NCI-H524 treated with DMSO at 0.1 percent for 48 hours (cell line): Measurements from ENCODE around the gene MGRN1.

Source experiments
- DNase-seq: peaks from one replicate; lab custom pipeline; 2025; lab: John Stamatoyannopoulos, UW

The MGRN1 gene

GRCh38 chr16:4654011-4654963 is 29.7 kb downstream of the MGRN1 start:
- DNase-seq = no peak

DNA sequence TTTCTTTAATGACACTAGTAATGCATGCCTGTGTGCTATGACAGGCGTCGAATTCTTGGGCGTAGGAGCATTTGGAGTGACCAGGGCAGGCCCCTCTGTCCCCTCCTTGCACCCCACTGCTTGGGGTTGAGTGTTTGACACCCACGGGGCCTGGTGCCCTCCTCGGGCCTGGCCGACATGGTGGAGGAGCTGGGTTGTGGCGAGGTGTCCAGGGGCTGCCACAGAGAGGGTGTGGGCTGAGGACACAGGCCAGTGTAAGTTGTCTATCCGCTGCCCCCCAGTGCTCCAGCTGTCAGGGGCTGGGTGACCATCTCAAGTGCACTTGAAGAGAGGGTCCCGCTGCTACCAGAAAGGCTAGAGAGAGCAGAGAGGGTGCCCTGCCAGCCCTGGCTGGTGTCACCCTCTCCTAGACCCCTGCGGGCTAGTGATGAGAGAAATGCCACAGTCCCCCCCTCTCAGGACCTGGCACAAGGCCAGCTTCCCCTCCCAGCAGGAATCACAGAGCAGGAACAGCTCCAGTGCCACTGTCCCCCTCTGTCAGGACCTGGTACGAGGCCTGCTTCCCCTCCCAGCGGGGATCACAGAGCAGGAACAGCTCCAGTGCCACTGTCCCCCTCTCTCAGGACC is 30.5 kb downstream of the MGRN1 start:
- no peak for DNase-seq

DNA sequence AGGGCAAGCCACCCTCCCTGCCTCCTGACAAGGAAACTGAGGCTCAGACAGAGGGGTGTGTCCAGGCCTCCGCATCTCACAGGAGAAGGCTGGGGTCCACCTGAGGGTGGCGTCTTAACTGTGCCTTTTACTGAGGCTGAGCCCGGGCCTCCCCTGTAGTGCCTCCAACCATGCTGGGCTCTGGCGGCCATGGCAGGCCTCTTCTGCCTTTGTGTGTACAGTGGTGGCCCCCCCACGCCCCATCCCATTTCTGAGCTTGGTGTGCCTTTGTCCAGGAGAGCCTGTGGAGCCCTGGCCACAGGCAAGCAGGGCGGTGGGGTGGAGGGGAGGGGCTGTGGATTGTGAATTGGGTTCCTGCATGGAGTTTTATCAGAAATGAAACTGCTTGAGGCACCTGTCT is 31.2 kb downstream of the MGRN1 start:
- DNase-seq = no peak

DNA sequence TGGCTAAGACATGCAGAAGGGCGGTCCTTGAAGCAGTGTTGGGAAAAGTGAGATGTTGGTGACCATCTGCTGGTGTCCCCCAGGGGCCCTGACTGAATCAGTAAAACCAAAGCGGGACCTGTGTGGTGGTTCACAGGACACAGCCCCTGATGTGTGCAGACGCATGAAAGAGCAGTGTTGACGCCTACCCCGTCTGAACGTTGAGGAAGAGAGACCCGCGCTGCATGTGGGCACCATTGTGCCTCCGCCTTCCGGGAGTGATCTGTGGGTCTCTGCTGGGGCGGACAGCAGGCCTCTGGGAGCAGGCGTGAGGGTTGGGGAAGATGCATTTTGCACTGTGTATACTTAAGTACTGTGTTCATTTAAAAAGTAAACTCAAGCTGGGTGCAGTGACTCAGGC is 31.6 kb downstream of the MGRN1 start:
- DNase-seq = no peak

DNA sequence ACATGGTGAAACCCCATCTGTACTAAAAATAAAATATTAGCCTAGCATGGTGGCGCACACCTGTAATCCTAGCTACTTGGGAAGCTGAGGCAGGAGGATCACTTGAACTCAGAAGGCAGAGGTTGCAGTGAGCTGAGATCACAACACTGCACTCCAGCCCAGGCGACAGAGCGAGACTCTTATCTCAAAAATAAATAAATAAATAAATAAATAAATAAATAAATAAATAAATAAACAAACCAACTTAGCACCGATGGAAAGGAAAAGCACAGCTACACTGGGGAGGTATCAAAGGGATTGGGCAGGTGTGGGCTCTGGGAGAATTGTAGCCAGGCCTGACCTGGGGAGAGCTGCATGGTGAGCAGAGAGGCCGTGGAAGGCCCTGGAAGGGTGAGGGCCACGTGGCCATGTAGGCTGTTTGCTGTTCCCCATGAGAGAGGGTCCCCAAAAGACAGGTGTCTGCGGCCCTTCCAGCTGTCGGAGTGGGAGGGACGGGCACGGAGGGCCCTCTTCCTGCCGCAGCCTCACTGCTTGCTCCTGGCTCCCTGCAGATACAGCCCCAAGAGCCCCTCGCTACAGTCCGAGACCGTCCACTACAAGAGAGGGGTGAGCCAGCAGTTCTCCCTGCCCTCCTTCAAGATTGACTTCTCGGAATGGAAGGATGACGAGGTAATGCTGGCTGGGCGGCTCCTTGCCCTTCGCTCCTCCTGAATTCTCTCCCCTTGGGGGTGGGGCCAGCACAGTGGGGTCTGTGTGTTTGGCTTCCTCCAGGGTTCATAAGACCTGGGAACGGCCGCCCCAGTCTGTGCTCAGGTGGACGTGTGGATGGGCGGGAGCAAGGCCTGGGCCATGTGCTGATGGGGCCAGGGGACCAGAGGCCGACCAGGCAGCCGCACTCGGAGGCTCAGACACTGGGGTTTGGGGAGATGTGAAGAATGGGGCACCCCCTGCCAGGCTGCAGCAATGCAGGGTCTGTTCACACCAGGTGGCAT is 32.4 kb downstream of the MGRN1 start:
- DNase-seq = no peak

DNA sequence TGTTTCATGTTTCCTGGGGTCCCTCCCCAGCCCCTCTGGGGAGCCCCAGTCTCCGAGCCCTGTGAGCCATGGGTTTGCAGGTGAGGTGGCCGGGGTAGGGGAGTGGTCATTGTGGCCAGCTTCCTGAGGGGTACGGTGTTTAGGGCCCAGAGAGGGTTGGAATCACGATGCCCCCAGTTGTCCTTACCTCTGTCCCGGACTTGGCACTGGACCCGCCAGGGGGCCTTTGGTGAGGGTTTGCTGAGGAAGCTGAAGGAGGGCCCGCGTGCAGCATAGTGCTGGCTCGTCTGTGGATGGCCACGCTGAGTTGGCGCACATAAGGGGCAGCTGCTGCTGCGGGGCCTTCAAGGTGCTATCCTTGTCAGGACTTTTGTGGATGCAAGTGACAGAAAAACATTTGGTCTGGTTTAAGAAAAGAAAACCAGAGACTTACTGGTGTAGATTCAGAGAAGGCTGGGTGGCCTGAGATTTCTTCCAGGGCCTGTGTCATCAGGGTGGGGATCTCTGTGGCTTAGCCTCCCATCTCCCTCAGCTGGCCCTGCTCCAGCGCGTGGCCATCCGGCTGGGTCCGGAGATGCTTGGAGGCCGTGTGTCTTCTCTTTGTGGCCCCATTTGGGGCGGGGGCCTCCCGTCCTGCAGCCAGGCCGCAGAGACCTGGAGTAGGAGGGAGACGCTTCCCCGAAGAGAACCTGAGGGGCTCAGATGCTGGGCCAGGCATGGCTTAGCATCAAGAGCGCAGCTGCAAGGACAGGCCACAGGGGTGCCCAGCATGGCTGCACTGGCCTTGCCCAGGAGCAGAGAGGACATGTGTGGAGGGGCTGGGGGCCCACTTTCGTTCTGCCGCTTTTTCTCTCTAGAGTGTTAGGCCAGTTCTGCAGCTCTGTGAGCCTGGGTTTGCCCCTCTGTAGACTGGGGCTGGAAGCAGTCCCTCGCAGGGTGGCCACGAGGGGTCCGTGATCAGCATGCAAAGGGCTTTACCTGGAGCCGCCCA is 35.0 kb downstream of the MGRN1 start:
- DNase-seq = no peak

DNA sequence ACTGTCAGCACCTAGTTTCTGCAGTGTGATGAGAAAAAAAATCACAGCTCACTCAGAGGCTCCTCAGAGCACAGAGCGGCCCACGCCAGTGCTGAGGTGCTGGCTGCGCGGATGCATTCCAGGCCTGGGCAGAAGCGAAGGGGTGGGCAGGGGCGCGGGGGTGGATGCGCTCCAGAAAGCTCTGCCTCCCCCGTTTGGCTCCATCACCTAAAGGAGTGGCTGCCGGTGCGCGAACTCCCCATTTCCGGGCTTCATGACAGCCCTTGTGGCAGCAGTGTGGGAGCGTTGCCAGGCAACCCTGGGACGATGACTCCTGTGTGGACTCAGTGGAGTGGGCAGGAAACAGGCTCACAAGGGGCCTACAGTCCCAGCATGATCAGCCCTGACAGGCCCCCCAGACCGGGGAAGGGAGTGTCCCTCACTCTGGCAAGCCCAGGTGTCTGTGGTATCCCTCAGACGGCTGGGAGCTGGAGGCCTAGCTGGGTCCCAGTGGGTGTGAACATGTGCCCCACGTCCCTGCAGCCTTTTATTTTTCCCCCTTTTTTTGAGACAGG is 35.9 kb downstream of the MGRN1 start:
- no peak for DNase-seq

DNA sequence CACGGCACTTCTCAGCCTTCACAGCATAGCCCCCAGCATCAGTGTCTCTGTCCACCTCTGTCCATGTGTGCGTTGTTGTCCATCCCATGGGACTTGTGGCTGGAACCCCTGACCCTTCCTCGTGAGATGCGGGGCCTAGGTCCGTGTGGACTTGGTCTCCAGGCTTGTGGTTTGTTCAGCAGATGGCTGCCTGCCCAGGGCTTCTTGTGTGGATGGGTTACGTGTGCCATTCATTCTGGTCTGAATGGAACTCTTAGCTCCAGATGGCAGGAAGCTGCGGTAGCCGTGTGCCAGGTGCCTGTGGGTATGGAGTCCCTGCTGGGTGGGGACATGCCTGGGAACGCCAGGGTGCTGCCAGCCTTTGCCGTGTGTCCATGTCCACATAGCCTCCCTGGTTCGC is 37.0 kb downstream of the MGRN1 start:
- DNase-seq = no peak

DNA sequence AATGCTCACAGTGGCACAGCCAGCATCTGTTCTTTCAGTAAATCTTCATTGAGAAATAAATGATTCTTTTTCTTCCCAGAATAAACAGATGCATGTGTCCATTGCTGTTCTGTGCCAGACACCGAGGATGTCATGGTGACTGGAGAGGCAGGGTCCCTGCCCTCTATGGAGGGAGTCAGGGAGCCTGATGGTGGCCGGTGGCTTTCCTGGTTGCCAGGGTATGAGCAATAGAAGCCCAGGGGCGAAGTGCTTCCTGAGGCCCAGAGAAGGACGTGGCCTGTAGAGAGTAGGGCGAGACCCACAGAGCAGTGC is 38.8 kb downstream of the MGRN1 start:
- no peak for DNase-seq

DNA sequence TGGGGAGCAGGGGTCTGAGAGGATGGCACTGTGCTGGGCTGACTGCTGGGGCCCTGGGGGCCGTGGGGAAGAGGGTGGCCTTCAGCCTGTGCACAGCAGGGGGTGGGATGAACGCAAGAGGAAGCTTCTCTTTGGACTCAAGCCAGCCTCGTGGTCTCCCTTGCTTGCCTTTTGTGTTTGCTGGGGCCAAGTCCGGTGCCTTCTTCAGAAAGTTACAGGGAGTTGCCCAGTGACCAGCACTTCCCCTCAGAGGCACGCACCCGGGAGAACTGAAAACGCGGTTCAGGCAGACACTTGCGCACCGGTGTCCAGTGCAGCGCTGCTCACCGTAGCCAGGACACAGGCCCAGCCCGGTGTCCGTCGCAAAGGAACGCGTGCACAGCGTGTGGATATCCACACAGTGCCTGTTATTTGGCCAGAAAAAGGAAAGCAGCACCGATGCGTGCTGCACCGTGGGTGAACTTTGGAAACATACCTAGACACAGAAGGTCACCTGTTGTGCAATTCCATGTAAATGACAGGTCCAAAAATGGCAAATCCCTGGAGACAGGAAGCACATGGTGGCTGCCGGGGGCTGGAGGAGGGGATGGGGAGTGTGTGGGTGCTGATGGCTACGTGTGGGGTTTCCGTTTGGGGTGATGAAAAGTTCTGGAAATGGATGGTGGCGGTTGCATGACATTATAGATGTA is 39.3 kb downstream of the MGRN1 start:
- DNase-seq = no peak

DNA sequence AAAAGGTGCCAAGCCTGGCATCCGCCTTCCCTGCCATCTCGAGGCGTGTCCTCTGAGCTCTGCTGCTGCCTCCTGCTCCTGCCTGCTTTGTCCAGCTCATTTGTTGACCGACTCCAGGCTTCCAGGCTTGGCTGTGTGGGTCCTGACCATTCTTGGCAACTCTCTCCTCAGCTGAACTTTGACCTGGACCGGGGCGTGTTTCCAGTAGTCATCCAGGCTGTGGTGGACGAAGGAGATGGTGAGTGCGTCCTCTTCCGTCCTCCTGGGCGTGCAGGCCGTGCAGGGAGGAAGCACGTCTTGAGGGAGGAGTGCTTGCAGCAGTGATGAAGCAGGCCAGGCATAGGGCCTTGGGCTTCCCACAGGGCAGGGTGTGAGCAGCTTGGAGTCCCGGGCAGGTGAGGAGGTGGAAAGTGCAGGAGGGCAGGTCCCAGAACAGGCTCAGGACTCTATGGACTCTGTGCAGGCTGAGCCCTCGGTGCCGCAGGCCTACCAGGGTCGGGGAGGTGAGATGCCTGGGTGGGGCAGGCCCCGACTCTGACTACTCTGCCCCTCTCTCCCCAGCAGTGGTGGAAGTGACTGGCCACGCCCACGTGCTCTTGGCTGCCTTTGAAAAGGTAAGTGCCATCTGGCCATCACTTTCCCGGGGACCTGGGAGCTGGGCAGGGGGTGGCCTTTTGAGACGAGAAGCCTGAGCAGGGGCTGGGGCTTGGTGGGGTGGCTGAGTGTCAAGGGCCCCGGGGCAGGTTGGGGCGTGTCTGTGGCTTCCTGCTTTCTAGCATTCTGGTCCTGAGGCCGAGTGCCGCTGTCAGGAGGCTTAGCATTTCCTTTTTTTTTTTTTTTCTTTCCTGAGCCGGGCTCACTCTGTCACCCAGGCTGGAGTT is 40.2 kb downstream of the MGRN1 start:
- peak; percentile 7 for DNase-seq

DNA sequence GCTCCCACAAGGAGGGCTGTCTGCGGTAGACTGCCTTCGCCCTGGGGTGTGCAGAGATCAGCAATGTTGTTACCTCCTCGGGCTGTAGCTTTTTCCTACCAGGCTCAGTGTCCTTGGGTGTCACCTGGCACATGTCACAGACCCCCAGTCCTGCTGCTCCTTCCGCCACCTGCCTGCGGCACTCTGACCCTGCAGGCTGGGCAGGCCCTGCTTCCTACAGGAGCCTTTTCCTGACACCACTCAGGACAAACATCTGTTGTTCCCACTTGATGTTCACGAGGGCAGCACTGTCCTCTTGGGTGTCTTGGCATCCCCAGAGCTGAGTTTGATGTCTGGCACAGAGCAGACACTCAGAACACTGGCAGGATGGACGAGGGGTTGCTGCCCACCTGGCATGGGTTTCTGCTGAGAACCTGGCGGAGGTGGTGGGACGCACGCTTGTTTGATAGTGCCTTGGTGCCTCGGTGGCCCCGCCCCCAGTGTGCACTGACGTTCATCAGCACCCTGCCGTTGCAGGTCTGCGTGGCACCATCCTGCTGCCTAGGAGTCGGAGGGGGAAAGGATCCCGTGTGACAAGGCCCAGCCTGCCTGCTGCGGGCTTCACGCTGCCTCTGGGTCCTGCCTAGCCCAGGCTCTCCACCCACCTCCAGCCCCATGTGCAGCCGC is 42.0 kb downstream of the MGRN1 start:
- DNase-seq = no peak

DNA sequence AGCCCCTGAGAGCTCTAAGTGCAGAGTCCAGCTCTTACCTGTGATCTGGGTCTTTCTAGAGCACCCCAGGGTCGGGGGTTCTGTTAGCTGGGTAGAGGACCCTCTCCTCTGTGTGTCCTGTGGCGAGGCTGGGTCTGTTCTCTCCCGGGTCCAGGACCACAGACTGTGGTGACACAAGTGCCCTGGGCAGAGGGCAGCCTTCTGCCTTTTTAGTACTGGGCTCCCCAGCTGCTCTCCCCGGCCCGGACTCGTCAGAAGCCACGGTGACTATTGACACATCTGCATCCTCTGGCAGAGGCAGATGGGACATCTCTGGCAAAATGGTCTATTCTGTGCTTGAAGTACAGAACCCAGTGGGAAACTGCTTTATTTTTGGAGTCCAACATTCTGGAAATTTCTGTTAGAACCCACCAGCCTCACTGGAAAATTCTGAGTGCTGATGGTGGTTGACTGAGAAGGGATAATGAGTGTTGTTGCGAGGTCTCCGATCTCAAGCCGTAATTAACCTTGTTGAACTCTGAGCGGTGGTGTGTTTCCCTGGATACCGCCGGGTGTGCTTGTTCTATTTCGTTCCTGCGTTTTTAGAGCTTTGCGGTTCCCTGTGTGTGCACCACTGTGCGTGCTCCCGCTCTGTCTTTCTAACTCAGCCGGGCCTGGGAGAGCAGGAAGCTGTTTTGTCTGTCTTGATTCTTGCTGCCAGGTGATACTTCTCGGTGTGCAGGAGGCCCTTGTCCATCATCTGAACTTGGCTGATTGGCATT is 42.8 kb downstream of the MGRN1 start:
- no peak for DNase-seq

DNA sequence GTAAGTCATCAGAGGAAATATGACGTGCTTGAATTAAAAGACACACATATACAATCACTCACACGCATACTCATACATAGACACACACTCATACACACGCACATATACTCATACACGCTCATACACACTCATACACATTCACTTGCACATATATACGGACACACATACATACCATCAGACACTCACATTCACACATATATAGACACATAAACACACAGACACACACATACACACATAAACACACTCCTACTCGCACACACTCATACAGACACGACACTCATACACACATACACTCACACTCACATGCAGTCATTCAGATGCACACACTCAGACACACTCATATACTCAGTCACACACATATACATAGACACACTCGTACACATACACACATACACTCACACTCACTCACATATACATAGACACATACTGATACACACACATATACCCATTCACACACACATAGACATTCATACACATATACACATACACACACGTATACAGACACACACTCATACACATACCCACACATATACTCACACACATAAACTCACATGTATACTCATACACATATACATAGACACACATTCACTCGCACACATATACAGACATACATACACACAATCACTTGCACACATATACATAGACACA is 43.8 kb downstream of the MGRN1 start:
- no peak for DNase-seq

DNA sequence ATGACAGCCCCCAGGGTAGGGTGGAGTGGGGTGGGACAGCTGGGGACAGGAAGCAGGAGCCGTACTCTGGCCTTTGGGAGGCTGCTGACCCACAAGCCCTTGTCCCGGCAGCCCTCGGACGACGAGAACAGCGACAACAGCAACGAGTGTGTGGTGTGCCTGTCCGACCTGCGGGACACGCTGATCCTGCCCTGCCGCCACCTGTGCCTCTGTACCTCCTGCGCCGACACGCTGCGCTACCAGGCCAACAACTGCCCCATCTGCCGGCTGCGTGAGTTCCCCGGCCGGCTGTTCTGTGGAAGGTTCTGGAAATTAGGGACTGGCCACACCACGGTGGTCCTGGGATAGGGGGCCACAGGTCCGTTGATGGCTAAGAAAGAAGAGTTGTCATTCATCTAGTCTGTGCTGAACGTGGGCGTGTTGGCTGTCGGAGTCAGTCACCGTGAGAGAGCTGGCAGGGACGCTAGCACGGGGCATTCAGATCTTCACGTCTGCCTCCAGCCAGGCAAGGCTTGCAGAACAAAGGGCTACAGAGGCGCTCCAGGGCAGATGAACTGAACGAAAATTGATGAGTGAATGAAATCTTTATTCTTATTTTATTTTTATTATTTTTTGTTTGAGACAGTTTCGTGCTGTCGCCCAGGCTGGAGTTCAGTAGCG is 48.9 kb downstream of the MGRN1 start:
- no peak for DNase-seq

GRCh38 chr16:4674926-4675530 is 50.4 kb downstream of the MGRN1 start:
- DNase-seq = no peak
